Metanephros (tissue), 1 donor: Measurements from ENCODE around the gene ADH1C. TPM values are rescaled to one million over a fixed set of nuclear protein-coding genes. Genes with fewer than 3 reads are reported as not detected.

Experiments used
- total RNA-seq: library from RNA; depleted of rRNA; stranded (reverse); fragments of >200 nt; gene quantifications from one replicate; pipeline ENCODE4 v1.2.3, GENCODE V29; 2014

The ADH1C gene
- total RNA-seq = 83.4 TPM

GRCh38 chr4:99352602-99353537 is at the start of gene ADH1C:
Gene ADH1C (minus strand): TSS chr4:99352746. CDS start chr4:99352675, 71 bp downstream.

GRCh38 chr4:99321241-99322191 is 31.0 kb downstream of the ADH1C start, which contains the start of gene ADH1B:
Gene ADH1B (minus strand): TSS chr4:99321401. CDS start chr4:99321331, 70 bp downstream.

GRCh38 chr4:99290848-99291786 is 61.4 kb downstream of the ADH1C start, which contains the start of gene ADH1A:
Gene ADH1A (minus strand): TSS chr4:99290985. CDS start chr4:99290914, 71 bp downstream.

Other genes starting within 250 kb of the ADH1C start
- gene ADH4, start 208.4 kb downstream of the ADH1C start, total RNA-seq = 1.1 TPM
- gene ADH6, start 133.5 kb downstream of the ADH1C start, total RNA-seq = 8.8 TPM
- gene ADH1A, start 61.8 kb downstream of the ADH1C start, total RNA-seq = 0.35 TPM
- 36.6 TPM for gene ADH1B, start 31.3 kb downstream of the ADH1C start, total RNA-seq
- gene ADH7, start 82.6 kb upstream of the ADH1C start, total RNA-seq = not detected
- gene C4orf17, start 158.3 kb upstream of the ADH1C start, total RNA-seq = not detected
- 6.8 TPM for gene TRMT10A, start 211.3 kb upstream of the ADH1C start, total RNA-seq
- gene MTTP, start 222.1 kb upstream of the ADH1C start, total RNA-seq = 3.4 TPM